Neural crest cell (in vitro differentiated cells): ENCODE data around the gene HERC5. TPM values are rescaled to one million over a fixed set of nuclear protein-coding genes. Genes with fewer than 3 reads are reported as not detected.

Experiments used
- DNase-seq: peaks from one replicate; pipeline ENCODE4 v3.0.0; 2021; ENCODE audit warnings: low read depth, mixed read lengths, low spot score
- H3K27ac Mint-ChIP-seq: one replicate; pipeline ENCODE4 v1.8.0; 2021; ENCODE audit warnings: mild to moderate bottlenecking, mixed read lengths; ENCODE audit not compliant: unreplicated experiment
- H3K27me3 Mint-ChIP-seq: 2 replicates; pipeline ENCODE4 v1.8.0; 2021; ENCODE audit warnings: low read depth, mild to moderate bottlenecking, mixed read lengths
- H3K36me3 Mint-ChIP-seq: 2 replicates; pipeline ENCODE4 v1.8.0; 2021; ENCODE audit warnings: low read depth, mild to moderate bottlenecking, mixed read lengths
- H3K4me1 Mint-ChIP-seq: 2 replicates; pipeline ENCODE4 v1.8.0; 2021; ENCODE audit warnings: mixed read lengths
- H3K4me3 Mint-ChIP-seq: one replicate; pipeline ENCODE4 v1.8.0; 2021; ENCODE audit warnings: mild to moderate bottlenecking, mixed read lengths
- H3K9me3 Mint-ChIP-seq: 2 replicates; pipeline ENCODE4 v1.8.0; 2021; ENCODE audit warnings: mixed read lengths
- long read RNA-seq: library from polyadenylated mRNA; unstranded; transcript quantifications from one replicate; pipeline ENCODE4 v2.0.0, GENCODE V29; 2020
- total RNA-seq: library from RNA; stranded (reverse); gene quantifications from 2 replicates; pipeline ENCODE4 v1.2.1, GENCODE V29; 2021
- TF ChIP-seq, protein P1 (sequence below): fragments of 200-600 bp; sonication (generic); conservative IDR thresholded peaks from 2 replicates; pipeline ENCODE4 v1.5.0; 2021; ENCODE audit warnings: antibody characterized with exemption, mild to moderate bottlenecking

The HERC5 gene
- total RNA-seq: 1.7 and 1.8 TPM in 2 replicates
- long read RNA-seq, partial matches to known transcripts: 1 of 5 reads
- long read RNA-seq, other reads (novel, unspliced or antisense): 1 of 5 reads

DNA sequence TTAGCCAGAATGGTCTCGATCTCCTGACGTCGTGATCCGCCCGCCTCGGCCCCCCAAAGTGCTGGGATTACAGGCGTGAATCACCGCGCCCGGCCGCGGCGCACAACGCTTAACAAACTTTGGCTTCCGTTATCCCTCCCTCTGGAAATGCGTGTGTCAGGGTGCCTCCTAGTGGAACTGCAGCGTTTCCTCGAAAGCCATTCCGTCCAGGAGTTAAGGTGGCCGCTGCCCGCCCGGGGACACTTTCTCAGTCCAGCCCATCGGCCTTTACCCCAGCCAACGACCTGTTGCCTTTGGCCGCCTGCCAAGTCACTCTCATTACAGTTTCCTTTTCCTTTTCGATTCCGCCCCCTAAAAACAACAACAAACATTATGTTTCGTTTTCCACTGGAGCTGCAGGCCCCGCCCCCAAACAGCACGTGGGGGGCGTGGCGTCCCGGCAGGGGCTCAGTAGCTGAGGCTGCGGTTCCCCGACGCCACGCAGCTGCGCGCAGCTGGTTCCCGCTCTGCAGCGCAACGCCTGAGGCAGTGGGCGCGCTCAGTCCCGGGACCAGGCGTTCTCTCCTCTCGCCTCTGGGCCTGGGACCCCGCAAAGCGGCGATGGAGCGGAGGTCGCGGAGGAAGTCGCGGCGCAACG, at the start of gene HERC5:
HERC5 (plus strand) TSS at position 450 of the 637 bp plus-strand sequence; CDS start at position 601, 151 bp downstream.
- Mint-ChIP-seq H3K27ac (peak within 1 kb of the TSS; percentile 74), H3K4me1 (peaks cover 12% of the 10 kb centered on the region), H3K27me3 (peaks cover 51% of the 10 kb centered on the region), H3K4me3 (peak within 1 kb of the TSS; percentile 92), H3K9me3 (peaks cover 5% of the 10 kb centered on the region), H3K36me3 (peaks cover 3% of the 10 kb centered on the region)
- TF ChIP-seq, protein P1, sequence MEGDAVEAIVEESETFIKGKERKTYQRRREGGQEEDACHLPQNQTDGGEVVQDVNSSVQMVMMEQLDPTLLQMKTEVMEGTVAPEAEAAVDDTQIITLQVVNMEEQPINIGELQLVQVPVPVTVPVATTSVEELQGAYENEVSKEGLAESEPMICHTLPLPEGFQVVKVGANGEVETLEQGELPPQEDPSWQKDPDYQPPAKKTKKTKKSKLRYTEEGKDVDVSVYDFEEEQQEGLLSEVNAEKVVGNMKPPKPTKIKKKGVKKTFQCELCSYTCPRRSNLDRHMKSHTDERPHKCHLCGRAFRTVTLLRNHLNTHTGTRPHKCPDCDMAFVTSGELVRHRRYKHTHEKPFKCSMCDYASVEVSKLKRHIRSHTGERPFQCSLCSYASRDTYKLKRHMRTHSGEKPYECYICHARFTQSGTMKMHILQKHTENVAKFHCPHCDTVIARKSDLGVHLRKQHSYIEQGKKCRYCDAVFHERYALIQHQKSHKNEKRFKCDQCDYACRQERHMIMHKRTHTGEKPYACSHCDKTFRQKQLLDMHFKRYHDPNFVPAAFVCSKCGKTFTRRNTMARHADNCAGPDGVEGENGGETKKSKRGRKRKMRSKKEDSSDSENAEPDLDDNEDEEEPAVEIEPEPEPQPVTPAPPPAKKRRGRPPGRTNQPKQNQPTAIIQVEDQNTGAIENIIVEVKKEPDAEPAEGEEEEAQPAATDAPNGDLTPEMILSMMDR: peak; percentile 71
- DNase-seq: peak; percentile 66

DNA sequence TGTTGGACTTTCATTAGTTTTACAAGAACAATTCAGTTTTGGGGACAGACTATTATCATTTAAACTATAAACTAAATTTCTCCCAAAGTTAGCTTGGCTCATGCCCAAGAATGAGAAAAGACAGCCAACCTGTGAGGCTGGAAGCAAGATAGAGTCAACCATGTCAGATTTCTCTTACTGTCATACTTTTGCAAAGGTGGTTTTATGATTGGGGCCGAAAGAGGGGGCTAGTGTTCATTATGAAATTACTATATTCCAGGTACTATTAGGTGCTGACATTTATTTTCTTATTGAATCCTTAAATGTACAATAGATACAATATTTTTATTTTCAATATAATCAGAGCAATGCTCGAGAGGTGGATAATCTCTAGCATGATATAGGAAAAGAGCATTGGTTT, 47.7 kb upstream of the HERC5 start:
- Mint-ChIP-seq H3K36me3 (no peaks in the 10 kb centered on the region), H3K27me3 (no peaks in the 10 kb centered on the region), H3K4me1 (no peaks in the 10 kb centered on the region), H3K27ac (no peak overlapping the region), H3K9me3 (no peaks in the 10 kb centered on the region), H3K4me3 (no peak overlapping the region)
- no peak for DNase-seq
- TF ChIP-seq, protein P1: no peak

DNA sequence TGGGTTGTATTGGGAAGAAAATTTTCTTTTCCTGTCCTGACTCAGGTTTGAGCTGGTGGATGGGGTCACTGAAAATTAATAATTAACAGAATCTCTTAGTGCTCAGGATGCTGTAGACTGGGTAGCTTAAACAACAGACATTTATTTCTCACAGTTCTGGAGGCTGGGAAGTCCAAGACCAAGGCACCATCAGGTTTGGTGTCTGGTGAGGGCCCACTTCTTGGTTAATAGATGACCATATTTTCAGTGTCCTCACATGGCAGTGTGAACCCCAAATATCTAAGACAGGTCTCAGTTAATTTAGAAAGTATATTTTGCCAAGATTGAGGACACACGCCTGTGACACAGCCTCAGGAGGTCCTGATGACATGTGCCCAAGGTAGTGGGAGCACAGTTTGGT, 47.1 kb upstream of the HERC5 start:
- H3K4me3 Mint-ChIP-seq: no peak overlapping the region
- TF ChIP-seq, protein P1: no peak
- no peaks in the 10 kb centered on the region for H3K9me3 Mint-ChIP-seq

DNA sequence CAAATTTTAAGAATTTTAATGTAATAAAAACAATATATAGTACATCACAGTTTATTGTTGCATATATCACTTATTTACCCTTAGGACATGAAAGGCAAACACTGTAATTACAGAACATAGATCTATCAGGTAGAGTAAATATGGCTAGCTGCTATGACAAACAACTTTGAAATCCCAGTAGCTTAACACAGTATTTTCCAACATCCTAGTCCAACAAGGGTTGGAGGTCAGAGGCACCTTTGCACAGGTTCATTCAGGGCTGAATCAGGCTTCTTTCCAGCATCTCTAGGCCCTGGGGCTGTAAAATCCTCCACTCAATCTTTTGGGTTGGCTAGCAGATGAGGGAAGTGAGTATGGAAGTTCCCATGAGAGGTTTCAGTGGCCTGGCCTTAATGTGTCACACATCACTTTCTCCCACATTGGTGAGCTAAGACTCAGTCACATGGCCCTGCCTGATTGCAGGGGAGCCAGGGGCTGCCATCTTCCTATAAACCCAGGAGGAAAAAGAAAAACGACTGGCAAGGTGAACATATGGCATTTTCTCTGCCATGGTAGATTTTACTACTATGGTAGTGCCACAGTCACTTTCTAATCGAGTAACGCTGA, 45.3 kb upstream of the HERC5 start:
- no peaks in the 10 kb centered on the region for H3K4me1 Mint-ChIP-seq
- no peak overlapping the region for H3K27ac Mint-ChIP-seq
- H3K36me3 Mint-ChIP-seq: no peaks in the 10 kb centered on the region
- H3K27me3 Mint-ChIP-seq: no peaks in the 10 kb centered on the region
- TF ChIP-seq, protein P1: no peak
- no peak for DNase-seq
- no peaks in the 10 kb centered on the region for H3K9me3 Mint-ChIP-seq
- no peak overlapping the region for H3K4me3 Mint-ChIP-seq

More for the DNA sequence above, 47.1 kb upstream of the HERC5 start:
- Mint-ChIP-seq H3K36me3 (no peaks in the 10 kb centered on the region), H3K27ac (no peak overlapping the region), H3K27me3 (no peaks in the 10 kb centered on the region), H3K4me1 (no peaks in the 10 kb centered on the region)
- no peak for DNase-seq

DNA sequence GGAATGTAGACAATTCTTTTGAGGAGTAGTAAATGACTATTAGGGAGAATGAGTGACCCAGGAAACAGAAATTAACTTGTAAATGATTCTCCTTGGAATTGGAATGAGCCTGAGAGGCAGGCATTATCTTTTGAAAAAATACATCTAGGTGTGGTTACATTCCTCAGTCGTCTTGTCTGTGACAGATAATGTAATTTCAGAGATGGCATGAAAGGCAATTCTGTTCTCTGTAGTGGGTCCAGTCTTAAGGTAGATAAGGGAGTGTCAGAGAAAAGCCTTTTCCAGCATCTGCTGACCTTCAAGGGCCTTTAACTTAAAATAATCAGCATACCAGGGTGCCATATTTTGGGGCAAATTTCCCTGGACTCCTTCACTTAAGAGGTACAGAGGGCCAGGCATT, 43.1 kb upstream of the HERC5 start:
- no peak overlapping the region for H3K4me3 Mint-ChIP-seq
- no peaks in the 10 kb centered on the region for H3K9me3 Mint-ChIP-seq
- no peak overlapping the region for H3K27ac Mint-ChIP-seq
- H3K27me3 Mint-ChIP-seq: no peaks in the 10 kb centered on the region
- TF ChIP-seq, protein P1: no peak
- H3K4me1 Mint-ChIP-seq: no peaks in the 10 kb centered on the region
- no peaks in the 10 kb centered on the region for H3K36me3 Mint-ChIP-seq
- no peak for DNase-seq
